Adipocyte (in vitro differentiated cells): Measurements from ENCODE around the gene LAMTOR4.

ENCODE experiments used
- DNase-seq: peaks from one replicate; pipeline ENCODE4 v3.0.0-alpha.2; 2015; ENCODE audit warnings: low read depth
- H3K27me3 ChIP-seq: replicated peaks from 2 replicates; pipeline ENCODE4 v1.7.0; 2013; ENCODE audit warnings: mild to moderate bottlenecking, low read length, moderate library complexity; ENCODE audit not compliant: control insufficient read depth, insufficient read depth
- H3K36me3 ChIP-seq: 2 replicates; pipeline ENCODE4 v1.7.0; 2013; ENCODE audit warnings: low read length, mild to moderate bottlenecking, moderate library complexity; ENCODE audit not compliant: control insufficient read depth, insufficient read depth, severe bottlenecking
- H3K4me1 ChIP-seq: 2 replicates; pipeline ENCODE4 v1.7.0; 2013; ENCODE audit warnings: mild to moderate bottlenecking, low read length, moderate library complexity; ENCODE audit not compliant: control insufficient read depth, insufficient read depth
- H3K4me3 ChIP-seq: 2 replicates; pipeline ENCODE4 v1.7.0; 2013; ENCODE audit warnings: mild to moderate bottlenecking, low read length, moderate library complexity
- H3K9ac ChIP-seq: 2 replicates; pipeline ENCODE4 v1.7.0; 2013; ENCODE audit warnings: mild to moderate bottlenecking, low read length, moderate library complexity
- H3K9me3 ChIP-seq: 2 replicates; pipeline ENCODE4 v1.7.0; 2013; ENCODE audit warnings: mild to moderate bottlenecking, low read length, moderate library complexity; ENCODE audit not compliant: control insufficient read depth

Gene LAMTOR4

GRCh38 chr7:100148559-100149328 lies at the start of gene LAMTOR4:
Gene LAMTOR4, plus strand, starts transcription at chr7:100148918. Its CDS starts 55 bp downstream, at chr7:100148973.
- peaks cover 7% of the 10 kb centered on the region for H3K36me3 ChIP-seq
- DNase-seq: peak; percentile 99
- peak within 1 kb of the TSS; percentile 94 for H3K9ac ChIP-seq
- peak within 1 kb of the TSS; percentile 95 for H3K4me3 ChIP-seq
- no peaks in the 10 kb centered on the region for H3K27me3 ChIP-seq
- H3K9me3 ChIP-seq: no peaks in the 10 kb centered on the region
- H3K4me1 ChIP-seq: peaks cover 16% of the 10 kb centered on the region

- H3K9me3 ChIP-seq: no peaks in the 10 kb centered on the region
- peak overlapping the region; percentile 85 for H3K9ac ChIP-seq
- H3K27me3 ChIP-seq: no peaks in the 10 kb centered on the region
- peaks cover 48% of the 10 kb centered on the region for H3K36me3 ChIP-seq
- peak overlapping the region; percentile 86 for H3K4me3 ChIP-seq
- no peak for DNase-seq
- peaks cover 16% of the 10 kb centered on the region for H3K4me1 ChIP-seq
Observed at GRCh38 chr7:100099452-100099851, 49.3 kb upstream of the LAMTOR4 start.

GRCh38 chr7:100100420-100101015 lies 48.2 kb upstream of the LAMTOR4 start:
- DNase-seq: peak; percentile 99
- Histone ChIP-seq H3K9me3 (no peaks in the 10 kb centered on the region), H3K27me3 (no peaks in the 10 kb centered on the region), H3K4me3 (peak overlapping the region; percentile 86), H3K9ac (peak overlapping the region; percentile 85), H3K4me1 (peaks cover 16% of the 10 kb centered on the region), H3K36me3 (peaks cover 40% of the 10 kb centered on the region)

- Histone ChIP-seq H3K27me3 (no peaks in the 10 kb centered on the region), H3K4me1 (peaks cover 16% of the 10 kb centered on the region), H3K36me3 (peaks cover 38% of the 10 kb centered on the region), H3K9ac (peak within 1 kb of the TSS; percentile 85), H3K4me3 (peak within 1 kb of the TSS; percentile 86), H3K9me3 (no peaks in the 10 kb centered on the region)
- peak; percentile 99 for DNase-seq
Observed at GRCh38 chr7:100101016-100101862, 47.5 kb upstream of the LAMTOR4 start, which contains the start of the genes AP4M1 and MCM7. Gene AP4M1, plus strand, starts transcription at chr7:100101643. Its CDS starts 72 bp downstream, at chr7:100101715. Gene MCM7, minus strand, starts transcription at chr7:100101397. Its CDS starts 103 bp downstream, at chr7:100101294.

- no peak for DNase-seq
- Histone ChIP-seq H3K27me3 (no peaks in the 10 kb centered on the region), H3K36me3 (peaks cover 37% of the 10 kb centered on the region), H3K4me1 (peaks cover 16% of the 10 kb centered on the region), H3K4me3 (no peak overlapping the region), H3K9ac (peak overlapping the region; percentile 78), H3K9me3 (no peaks in the 10 kb centered on the region)
Observed at GRCh38 chr7:100102950-100103840, 45.5 kb upstream of the LAMTOR4 start.

GRCh38 chr7:100105534-100105933 lies 43.2 kb upstream of the LAMTOR4 start:
- Histone ChIP-seq H3K27me3 (no peaks in the 10 kb centered on the region), H3K36me3 (peaks cover 40% of the 10 kb centered on the region), H3K9ac (no peak overlapping the region), H3K9me3 (no peaks in the 10 kb centered on the region), H3K4me3 (no peak overlapping the region), H3K4me1 (peaks cover 6% of the 10 kb centered on the region)
- DNase-seq: no peak

GRCh38 chr7:100106633-100107032 lies 42.1 kb upstream of the LAMTOR4 start:
- no peak overlapping the region for H3K9ac ChIP-seq
- peaks cover 6% of the 10 kb centered on the region for H3K4me1 ChIP-seq
- H3K4me3 ChIP-seq: no peak overlapping the region
- H3K36me3 ChIP-seq: peaks cover 47% of the 10 kb centered on the region
- DNase-seq: no peak
- no peaks in the 10 kb centered on the region for H3K9me3 ChIP-seq
- H3K27me3 ChIP-seq: no peaks in the 10 kb centered on the region

- no peak overlapping the region for H3K4me3 ChIP-seq
- no peaks in the 10 kb centered on the region for H3K27me3 ChIP-seq
- peaks cover 52% of the 10 kb centered on the region for H3K36me3 ChIP-seq
- no peak overlapping the region for H3K9ac ChIP-seq
- DNase-seq: no peak
- peaks cover 5% of the 10 kb centered on the region for H3K4me1 ChIP-seq
- no peaks in the 10 kb centered on the region for H3K9me3 ChIP-seq
Observed at GRCh38 chr7:100107125-100107737, 41.5 kb upstream of the LAMTOR4 start.

GRCh38 chr7:100107890-100108289 lies 40.8 kb upstream of the LAMTOR4 start:
- H3K36me3 ChIP-seq: peaks cover 52% of the 10 kb centered on the region
- no peaks in the 10 kb centered on the region for H3K4me1 ChIP-seq
- no peaks in the 10 kb centered on the region for H3K27me3 ChIP-seq
- no peaks in the 10 kb centered on the region for H3K9me3 ChIP-seq
- no peak overlapping the region for H3K9ac ChIP-seq
- DNase-seq: no peak
- no peak overlapping the region for H3K4me3 ChIP-seq

- no peak overlapping the region for H3K4me3 ChIP-seq
- H3K4me1 ChIP-seq: no peaks in the 10 kb centered on the region
- H3K27me3 ChIP-seq: no peaks in the 10 kb centered on the region
- H3K9me3 ChIP-seq: no peaks in the 10 kb centered on the region
- H3K36me3 ChIP-seq: peaks cover 60% of the 10 kb centered on the region
- no peak for DNase-seq
- no peak overlapping the region for H3K9ac ChIP-seq
Observed at GRCh38 chr7:100109521-100110163, 39.1 kb upstream of the LAMTOR4 start.
